HG02763 (cell line): ENCODE measurements around the gene OLIG2.

Experiments used
- ATAC-seq: cut with Tn5 transposase; IDR thresholded peaks from one replicate; pipeline ENCODE4 v1.9.1; 2021; ENCODE audit warnings: mild to moderate bottlenecking, moderate library complexity; ENCODE audit not compliant: unreplicated experiment

Gene OLIG2

DNA sequence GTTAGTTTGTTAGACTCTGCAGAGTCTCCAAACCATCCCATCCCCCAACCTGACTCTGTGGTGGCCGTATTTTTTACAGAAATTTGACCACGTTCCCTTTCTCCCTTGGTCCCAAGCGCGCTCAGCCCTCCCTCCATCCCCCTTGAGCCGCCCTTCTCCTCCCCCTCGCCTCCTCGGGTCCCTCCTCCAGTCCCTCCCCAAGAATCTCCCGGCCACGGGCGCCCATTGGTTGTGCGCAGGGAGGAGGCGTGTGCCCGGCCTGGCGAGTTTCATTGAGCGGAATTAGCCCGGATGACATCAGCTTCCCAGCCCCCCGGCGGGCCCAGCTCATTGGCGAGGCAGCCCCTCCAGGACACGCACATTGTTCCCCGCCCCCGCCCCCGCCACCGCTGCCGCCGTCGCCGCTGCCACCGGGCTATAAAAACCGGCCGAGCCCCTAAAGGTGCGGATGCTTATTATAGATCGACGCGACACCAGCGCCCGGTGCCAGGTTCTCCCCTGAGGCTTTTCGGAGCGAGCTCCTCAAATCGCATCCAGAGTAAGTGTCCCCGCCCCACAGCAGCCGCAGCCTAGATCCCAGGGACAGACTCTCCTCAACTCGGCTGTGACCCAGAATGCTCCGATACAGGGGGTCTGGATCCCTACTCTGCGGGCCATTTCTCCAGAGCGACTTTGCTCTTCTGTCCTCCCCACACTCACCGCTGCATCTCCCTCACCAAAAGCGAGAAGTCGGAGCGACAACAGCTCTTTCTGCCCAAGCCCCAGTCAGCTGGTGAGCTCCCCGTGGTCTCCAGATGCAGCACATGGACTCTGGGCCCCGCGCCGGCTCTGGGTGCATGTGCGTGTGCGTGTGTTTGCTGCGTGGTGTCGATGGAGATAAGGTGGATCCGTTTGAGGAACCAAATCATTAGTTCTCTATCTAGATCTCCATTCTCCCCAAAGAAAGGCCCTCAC is at the start of gene OLIG2:
TSS of gene OLIG2 (plus strand) at position 447 of the 954 bp plus-strand sequence. CDS start 928 bp downstream, outside the sequence.
- ATAC-seq: no peak

DNA sequence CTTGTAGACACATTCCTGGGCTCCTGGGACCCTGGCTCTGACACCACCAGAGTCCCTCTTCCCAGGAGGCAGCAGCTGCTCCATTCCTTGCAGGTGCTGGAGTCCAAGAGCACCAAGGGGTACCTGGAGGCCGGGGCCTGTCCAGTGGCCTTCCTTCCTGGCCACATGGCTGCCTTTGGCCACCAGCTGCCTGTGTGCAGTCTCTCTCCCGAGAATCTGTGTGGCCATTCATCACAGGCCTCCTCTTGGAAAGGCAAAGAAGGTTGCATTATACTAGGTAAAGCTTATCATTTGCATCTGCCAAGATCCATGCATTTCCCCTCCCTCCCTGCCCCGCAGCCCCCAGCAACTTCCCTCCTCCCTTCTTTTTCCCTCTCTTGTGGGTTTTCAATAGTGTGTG is 48.9 kb upstream of the OLIG2 start:
- no peak for ATAC-seq

DNA sequence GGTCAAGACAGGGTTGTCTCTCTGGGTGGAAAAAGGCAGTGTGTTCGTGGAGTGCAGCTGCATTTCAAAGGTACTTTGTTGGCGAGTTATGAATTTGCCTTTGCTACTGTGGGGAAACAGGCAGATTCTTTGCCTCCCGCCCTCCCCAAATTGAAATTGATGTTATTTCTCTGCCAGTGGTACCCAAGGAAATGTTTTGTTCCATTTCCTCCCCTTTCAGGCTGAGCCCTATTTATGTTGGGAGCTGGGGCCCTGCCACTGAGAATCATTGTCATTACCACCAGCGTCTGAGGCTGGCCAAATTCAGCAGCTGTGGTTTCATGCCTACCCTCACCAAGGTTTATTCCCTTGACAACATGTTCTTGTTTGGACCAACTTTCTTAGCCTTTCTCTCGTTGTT is 48.5 kb upstream of the OLIG2 start:
- no peak for ATAC-seq

DNA sequence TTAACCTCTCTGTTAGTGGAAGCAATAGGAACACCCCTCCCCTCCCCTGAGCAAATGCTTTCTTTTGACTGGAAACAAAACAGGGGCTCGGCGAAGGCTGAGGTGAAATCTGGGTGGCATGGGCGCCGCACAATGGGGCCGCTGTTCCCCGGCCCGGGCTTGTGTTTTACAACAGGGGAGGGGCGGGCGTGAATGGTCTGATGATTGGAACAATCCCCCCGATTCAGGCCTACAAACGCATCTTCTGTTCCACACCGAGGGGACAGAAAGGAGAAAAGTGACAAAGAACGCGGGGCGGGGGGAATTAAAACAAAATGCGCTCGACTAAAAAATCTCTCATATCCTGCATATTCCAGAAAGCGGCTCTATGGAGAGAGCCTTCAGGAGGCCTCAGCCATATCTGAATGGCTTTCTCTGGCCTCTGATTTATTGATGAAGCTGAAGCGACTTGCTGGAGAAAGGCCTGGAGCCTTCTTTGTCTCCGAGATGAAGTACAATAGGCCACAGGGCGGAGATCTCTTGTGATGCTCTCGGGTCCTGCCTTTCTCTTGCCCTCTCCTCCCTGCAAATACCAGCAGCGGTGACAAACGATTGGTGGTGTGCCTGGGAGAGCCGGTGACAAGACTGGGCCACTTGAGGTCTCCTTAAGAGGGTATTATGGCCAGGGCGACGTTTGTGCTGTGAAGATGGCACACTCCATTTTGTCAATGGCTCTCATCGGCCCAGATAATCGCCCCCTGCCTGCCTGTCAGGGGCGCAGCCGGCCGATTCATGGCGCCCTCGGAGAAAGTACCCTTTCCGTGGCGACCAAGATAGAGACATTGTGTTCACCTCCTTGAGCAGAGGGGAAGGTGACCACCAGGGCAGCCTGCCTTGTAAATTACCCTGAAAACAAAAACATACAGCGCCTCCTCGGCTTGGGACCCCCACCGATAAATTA is 47.1 kb upstream of the OLIG2 start:
- ATAC-seq: no peak

DNA sequence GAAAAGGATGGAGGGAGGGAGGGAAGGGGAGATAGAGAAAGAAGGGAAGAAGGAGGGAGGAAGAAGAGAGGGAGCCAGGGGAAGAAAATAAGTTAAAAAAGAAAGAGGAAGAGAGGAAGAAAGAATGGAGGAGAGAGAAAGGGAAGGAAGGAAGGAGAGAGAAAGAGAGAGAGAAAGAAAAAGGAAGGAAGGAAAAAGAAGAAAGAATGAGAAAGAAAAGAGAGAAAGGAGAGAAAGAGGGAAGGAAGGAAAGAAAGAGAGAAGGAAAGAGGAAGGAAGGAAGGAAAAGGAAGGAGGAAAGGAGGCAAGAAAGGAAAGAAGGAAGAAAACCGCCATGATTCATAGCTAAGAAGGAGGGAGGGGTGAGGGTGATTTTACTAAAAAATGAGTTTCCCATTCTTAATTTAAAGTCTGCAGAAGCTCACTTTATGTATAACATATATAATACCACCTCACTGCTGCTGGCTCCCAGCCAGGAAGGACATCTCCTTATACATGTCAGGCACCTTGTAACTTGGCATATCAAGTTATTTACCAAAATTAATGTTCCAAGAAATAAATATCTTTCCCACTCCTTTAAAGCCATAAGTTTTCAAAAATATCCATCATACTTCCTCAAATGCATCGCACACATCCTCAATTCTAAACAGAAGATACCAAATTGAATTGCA is 46.0 kb upstream of the OLIG2 start:
- ATAC-seq: no peak

DNA sequence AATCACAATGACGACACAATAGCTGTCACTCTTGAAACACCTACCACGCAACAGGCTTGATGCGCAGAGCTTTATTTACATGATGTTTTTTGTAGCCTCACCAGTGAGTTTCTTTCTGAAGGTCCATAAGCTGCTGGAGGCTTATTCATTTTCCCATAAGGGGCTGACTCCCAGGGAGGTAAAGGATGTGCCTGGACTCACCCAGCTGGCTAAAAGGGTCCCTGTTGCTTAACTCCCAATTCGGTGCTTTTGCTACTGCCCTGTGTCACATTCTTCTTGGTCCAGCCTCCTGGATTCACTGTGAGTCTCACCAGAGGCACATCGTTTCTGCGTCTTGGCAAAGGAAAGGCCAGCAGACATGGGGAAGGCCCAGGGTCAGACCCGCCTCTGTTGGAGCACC is 44.6 kb upstream of the OLIG2 start:
- no peak for ATAC-seq

DNA sequence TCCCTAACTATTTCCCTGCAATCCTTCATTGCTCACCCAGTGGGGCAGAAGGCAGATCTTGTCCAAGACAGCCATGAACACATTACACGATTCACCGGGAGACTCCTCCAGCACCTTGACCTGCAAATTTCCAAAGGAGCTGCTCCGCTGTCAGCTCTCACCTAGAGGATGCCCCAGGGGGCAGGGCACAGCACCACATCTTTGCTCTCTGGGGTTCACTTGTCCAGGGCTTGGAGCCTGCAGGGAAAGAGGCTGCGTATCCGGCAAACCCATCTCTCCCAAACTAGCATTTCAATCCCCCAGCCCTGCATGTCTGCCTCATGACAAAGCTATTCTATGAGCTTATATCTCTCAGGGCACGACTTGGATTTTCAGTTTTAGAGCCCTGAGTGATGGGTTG is 35.1 kb upstream of the OLIG2 start:
- no peak for ATAC-seq

DNA sequence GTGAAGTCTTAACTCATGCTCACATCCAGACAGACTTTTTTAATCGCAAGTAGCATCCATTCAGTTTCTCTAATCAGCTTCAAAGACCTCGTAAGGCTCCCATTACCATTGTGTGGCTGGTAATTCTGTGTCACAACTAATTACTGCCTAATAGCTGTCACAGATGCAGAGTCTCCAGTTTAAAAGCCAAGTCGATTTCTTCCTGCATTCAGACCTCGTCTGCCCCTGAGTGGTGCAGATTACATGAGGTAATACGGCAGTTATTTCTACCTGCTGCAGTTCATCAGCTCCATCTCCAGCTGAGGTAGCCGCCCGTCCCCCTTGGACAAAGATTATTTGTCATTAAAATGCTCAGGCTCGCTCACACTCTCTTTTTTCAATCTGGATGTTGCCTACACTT is 34.4 kb upstream of the OLIG2 start:
- ATAC-seq: no peak

DNA sequence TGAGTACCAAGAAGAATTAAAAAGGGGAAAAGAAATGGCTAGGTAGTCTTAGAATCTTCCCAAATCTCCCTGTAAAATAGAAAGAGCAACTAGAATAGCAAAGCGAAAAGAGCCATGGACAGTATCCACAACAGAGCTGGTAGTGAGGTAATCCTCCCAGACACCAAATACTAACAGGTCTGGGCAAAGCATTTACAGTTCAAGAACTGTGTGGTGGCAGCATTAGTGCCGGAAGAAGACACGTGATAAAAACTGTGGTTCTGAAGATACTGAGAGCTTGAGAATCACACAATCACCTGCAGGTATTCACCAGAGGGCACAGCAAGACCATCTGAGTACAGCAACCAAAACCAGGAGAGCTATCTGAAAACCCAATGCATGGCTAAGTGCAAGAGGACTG is 31.8 kb upstream of the OLIG2 start:
- ATAC-seq: no peak

DNA sequence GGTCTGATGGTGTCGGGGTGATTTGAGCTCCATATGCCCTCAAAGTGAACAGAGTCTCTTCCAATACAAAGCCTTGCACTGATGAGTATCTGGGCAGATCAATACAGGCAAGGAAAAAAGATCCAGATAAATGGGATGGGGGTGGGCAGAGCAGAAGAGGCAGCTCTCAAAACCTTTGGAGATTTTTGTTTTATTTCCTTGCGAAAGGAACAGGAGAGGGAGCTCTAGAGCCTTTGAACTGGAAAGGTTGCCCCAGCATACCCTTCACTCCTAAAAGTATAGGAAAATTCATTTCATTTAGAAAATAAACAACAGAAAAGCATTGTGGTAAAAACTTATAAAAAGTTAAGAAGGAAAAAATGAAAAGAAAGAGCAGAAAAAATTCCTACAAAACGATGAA is 31.4 kb upstream of the OLIG2 start:
- ATAC-seq: no peak

DNA sequence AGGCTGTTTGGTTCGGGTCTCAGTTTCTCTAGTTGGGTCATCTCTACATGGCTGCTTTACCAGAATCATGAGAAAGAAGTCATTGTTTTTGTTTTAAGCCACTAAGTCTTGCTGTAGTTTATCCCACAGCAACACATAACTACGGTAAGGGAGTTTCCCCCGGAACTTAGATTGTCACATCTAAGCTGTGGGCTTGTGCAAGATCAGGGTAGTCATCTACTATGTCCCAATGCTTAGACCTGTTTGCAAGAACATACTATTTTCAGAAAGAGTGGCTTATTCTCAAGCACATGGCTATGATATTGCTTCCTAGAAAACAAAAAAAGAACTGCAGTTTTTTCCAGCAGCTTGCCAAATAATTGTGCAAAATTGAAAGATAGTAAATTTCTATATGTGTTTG is 18.0 kb upstream of the OLIG2 start:
- no peak for ATAC-seq

DNA sequence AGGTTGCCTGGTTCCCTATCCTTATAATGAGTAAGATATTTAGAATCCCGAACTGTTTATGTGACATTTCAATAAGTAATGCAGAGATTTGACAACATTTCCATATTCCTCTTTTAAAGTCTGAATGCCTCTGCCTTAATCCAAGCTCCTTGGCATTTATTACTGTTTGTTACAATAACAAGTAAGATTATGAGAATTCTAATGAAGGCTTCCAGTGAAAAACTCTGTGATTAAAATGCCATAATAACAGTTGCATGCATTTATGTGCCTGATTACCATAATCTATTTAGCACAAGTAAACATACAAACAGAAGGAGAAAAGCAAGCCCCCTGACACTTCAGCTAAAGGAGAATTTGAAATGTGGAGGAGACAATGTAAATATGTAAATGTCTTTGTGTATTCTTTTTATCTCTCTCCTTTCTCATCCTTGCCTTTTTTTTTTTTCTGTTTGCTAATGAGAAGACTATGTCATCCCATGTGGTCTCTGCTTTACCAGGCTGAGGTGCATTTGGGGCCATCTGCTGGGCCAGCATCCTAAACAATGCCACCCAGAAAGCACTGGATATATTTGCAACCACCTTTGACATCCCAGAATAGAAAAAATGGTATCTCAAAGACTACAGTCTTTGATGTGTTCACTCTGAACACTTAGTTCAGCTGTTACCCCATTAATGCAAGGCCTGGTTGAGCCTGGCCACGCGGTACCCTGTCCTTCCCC is 17.2 kb upstream of the OLIG2 start:
- no peak for ATAC-seq

DNA sequence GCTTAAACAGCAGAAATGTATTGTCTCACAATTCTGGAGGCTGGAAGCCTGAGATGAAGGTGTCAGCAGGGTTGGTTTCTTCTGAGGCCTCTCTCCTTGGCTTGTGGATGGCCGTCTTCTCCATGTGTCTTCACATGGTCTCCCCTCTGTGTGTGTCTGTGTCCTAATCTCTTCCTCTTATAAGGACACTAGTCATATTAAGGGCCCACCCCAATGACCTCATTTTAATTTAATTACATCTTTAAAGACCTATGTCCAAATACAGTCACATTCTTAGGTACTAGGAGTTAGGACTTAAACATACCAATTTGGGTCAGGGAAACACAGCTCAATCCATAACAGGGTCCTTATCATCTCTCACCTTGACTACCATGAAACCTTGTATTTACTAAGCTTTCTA is 14.8 kb upstream of the OLIG2 start:
- no peak for ATAC-seq

DNA sequence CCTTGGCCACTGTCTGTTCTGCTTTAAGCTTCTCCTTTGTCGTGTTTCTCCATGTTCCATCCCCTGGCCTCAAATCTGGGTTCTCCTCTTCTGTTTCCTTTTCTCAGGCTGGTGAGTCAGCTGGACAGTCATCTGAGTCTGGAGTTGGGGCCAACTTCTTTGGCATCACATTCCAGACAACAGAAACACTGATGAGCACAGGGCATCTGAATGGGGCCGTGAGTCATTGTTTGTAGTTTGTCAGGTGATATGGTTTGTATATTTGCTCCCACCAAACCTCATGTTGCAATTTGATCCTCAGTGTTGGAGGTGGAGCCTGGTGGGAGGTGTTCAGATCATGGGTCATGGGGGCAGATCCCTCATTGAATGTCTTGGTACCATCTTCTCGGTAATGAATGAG is 14.3 kb upstream of the OLIG2 start:
- no peak for ATAC-seq

DNA sequence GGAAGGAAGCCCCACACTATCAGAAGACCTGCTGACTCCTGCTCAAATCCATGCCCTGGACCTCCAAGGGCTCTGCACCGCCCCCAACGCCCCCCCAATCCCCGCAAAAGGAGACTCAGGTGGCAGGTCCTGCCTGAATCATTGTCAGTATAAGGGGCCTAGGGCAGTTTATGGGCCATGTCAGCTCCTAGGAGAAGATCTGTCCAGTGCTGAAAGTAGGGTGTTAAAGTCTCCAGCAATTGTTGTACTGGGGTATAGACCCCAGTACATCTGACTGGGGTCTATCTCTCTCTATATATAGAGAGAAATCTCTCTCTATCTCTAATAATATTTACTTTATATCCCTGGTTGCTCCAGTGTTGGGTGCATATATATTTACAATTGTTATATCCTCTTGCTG is 12.1 kb upstream of the OLIG2 start:
- no peak for ATAC-seq

DNA sequence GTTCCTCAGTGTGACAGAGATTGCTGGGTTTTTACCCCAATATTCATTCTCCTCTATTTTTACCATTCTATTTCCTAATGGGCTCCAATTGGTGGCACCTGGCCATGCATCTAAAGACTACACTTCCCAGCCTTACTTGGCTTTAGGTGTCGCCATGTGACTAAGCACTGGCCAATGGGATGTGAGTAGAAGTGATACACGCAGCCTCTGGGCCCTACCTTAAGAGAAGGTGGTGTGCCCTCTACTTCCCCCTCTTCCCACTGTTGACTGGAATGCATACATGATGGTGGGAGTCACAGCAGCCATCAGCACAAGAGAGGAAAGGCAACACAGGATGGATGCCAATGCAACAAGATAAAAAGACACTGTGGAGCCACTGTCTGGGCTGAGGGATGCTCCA is 11.4 kb upstream of the OLIG2 start:
- ATAC-seq: no peak

DNA sequence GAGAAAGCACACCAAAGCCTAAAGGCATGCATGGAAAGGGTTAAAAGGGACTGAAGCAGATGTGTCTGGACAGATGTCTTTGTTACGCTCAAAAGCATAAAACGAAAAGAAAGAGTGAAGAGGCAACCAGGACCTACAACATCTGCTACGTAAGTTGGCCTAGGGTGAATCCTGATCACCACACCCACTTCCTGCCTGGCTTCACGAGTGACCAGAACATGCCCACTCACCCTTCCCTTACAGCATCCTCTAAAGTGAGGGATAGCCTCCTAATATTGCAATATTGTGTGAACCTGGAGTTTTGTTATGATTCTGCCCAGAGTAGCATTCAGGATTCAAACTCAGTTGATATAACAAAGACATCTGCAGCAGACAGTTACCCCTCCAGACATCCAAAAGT is 10.6 kb upstream of the OLIG2 start:
- no peak for ATAC-seq

DNA sequence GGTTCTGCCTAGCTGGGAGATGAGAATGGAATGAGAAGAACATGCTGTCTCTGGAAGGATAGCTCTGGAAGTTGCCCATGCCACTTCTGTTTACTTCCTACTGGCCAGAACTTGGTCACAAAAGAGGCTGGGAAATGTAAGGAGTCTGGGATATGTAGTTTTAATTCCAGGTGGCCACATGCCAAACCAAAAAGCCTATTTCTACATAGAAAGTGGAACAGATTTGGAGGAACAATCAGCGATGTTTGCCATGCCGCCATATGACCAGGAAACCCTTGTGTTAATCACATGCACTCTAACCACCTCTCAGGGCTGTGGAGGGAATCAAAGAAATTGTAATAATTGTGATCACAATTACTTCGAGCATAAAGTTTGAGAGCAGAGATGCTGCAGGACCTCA is 10.0 kb upstream of the OLIG2 start:
- ATAC-seq: no peak

DNA sequence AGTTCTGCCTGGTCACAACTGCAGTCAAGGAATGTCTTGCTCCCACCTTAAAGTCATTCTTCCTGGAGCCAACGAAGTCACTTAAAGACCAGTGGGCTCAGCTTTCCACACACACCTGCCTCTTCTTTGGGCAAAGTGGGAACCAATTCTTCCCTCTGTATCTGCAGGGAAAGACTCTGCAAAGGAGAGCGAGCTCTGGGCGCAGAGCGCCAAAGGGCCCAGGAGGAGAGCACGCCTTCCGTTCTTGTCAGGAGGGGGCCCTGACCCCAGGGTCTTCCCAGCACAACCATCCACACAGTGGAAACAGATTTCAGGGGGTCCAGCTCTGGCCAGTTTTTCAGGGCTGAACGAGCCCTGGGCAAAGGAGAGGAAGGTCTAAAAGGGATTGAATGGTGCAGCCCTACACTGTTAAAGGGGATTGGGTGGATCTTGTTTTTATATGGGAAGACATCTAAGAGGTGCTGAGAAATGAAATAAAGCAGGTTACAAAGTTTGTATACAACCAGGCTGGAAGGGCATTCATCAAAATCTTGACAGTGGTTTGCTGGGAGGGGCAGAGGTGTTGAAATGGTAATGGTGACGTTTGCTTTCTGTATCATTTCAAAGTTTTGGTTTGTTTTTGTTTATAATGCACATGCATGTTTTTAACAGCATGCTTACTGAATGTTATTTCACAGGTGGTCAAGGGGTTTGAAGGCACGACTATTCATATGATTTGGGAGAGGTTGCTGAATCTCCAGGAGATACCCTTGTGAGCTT is 6.8 kb upstream of the OLIG2 start:
- ATAC-seq: no peak

DNA sequence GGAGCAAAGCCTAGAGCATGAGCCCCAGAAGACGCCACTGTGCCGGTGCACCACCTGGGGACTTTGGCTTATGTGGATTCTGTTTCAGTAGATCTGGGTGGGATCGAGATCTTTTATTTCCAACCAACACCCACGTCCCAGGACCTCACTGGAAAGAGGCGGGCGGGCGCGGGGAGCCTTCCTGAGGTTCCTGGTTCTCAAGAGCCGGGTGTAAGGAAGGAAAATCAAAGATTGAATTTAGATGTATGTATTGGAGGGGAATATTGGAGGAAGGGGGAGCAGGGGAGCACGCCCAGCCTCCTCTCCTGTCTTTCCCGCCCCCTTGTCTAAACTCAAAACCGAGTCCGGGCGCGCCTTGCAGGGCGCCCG is 6.2 kb upstream of the OLIG2 start:
- ATAC-seq: no peak
